Erythroblast (primary cell): ENCODE data around the gene SF1.

ENCODE experiments used
- GATA1 ChIP-seq: IDR thresholded peaks from 2 replicates; pipeline ENCODE4 v1.6.1; 2011; ENCODE audit warnings: low read depth, mild to moderate bottlenecking, control low read depth, low read length, moderate library complexity
- POLR2A ChIP-seq: IDR thresholded peaks from 2 replicates; pipeline ENCODE4 v1.6.1; 2011; ENCODE audit warnings: mild to moderate bottlenecking, low read length

- no peak for TF ChIP-seq POLR2A
- TF ChIP-seq GATA1: no peak
These were observed 15.4 kb downstream of the SF1 start for GRCh38 chr11:64762674-64763525.
